Activated gamma-delta T cell treated with anti-CD3 and anti-CD28 coated beads, Interleukin-2, amount 50 U/mL, for 16 hours (primary cell): ENCODE results near the gene GLIS1.

Experiments
- DNase-seq: peaks from one replicate; pipeline ENCODE4 v3.0.0-alpha.2; 2020; ENCODE audit warnings: low read depth

The GLIS1 gene

GRCh38 chr1:53678938-53679825 is 59.8 kb downstream of the GLIS1 start:
- no peak for DNase-seq

- DNase-seq: no peak
Observed at GRCh38 chr1:53678507-53678906, 60.5 kb downstream of the GLIS1 start.

GRCh38 chr1:53678046-53678445 is 60.9 kb downstream of the GLIS1 start:
- DNase-seq: no peak

GRCh38 chr1:53677486-53677885 is 61.5 kb downstream of the GLIS1 start:
- no peak for DNase-seq

- no peak for DNase-seq
Observed at GRCh38 chr1:53672785-53673184, 66.2 kb downstream of the GLIS1 start.

- no peak for DNase-seq
Observed at GRCh38 chr1:53672243-53672642, 66.7 kb downstream of the GLIS1 start.

- DNase-seq: no peak
Observed at GRCh38 chr1:53669621-53670191, 69.3 kb downstream of the GLIS1 start.

GRCh38 chr1:53666566-53666965 is 72.4 kb downstream of the GLIS1 start:
- DNase-seq: no peak

GRCh38 chr1:53665996-53666395 is 73.0 kb downstream of the GLIS1 start:
- DNase-seq: no peak

- DNase-seq: no peak
Observed at GRCh38 chr1:53663529-53664300, 75.2 kb downstream of the GLIS1 start.

GRCh38 chr1:53662951-53663350 is 76.0 kb downstream of the GLIS1 start:
- DNase-seq: no peak

GRCh38 chr1:53662169-53662568 is 76.8 kb downstream of the GLIS1 start:
- DNase-seq: no peak

- DNase-seq: no peak
Observed at GRCh38 chr1:53661496-53661895, 77.5 kb downstream of the GLIS1 start.

GRCh38 chr1:53660666-53661065 is 78.3 kb downstream of the GLIS1 start:
- DNase-seq: no peak

- DNase-seq: no peak
Observed at GRCh38 chr1:53659436-53659835, 79.5 kb downstream of the GLIS1 start.

GRCh38 chr1:53658489-53659230 is 80.3 kb downstream of the GLIS1 start:
- no peak for DNase-seq

- no peak for DNase-seq
Observed at GRCh38 chr1:53657891-53658396, 81.0 kb downstream of the GLIS1 start.

GRCh38 chr1:53657531-53657805 is 81.5 kb downstream of the GLIS1 start:
- DNase-seq: no peak

- no peak for DNase-seq
Observed at GRCh38 chr1:53656747-53657530, 82.0 kb downstream of the GLIS1 start.

GRCh38 chr1:53655931-53656746 is 82.8 kb downstream of the GLIS1 start:
- DNase-seq: no peak
